SU-DHL-6 (cell line): ENCODE results near the gene GANAB.
"Not testable (repeated sequence)": the region's sequence is repeated elsewhere in the genome, so short reads cannot be mapped to it uniquely, and the experiment has no call there.

Experiments
- H2AFZ ChIP-seq: fragments of 200-600 bp; sonication (generic); 2 replicates; pipeline ENCODE4 v1.6.1; 2014; ENCODE audit warnings: low read depth, mild to moderate bottlenecking, moderate library complexity, mixed read lengths, antibody characterized with exemption, low read length; ENCODE audit not compliant: severe bottlenecking
- H3F3A ChIP-seq: fragments of 200-600 bp; shearing (Covaris generic); 2 replicates; pipeline ENCODE4 v1.6.0; 2016; ENCODE audit warnings: antibody characterized with exemption, mild to moderate bottlenecking; ENCODE audit not compliant: insufficient read depth
- H3K27ac ChIP-seq: fragments of 200-600 bp; sonication (generic); 2 replicates; pipeline ENCODE4 v1.5.1; 2016; ENCODE audit warnings: low read depth, mild to moderate bottlenecking, low read length, moderate library complexity, mixed read lengths
- H3K27me3 ChIP-seq: fragments of 200-600 bp; sonication (generic), shearing (Covaris generic); 2 replicates; pipeline ENCODE4 v1.6.0; 2014; ENCODE audit warnings: mild to moderate bottlenecking, low read length
- H3K36me3 ChIP-seq: fragments of 200-600 bp; sonication (generic); 2 replicates; pipeline ENCODE4 v1.6.1; 2014; ENCODE audit warnings: mild to moderate bottlenecking, low read length, mixed read lengths
- H3K4me2 ChIP-seq: fragments of 300-600, 200-600 bp; shearing (Covaris generic), sonication (generic); 2 replicates; pipeline ENCODE4 v1.6.0; 2014; ENCODE audit warnings: low read length, low read depth, mild to moderate bottlenecking; ENCODE audit not compliant: poor library complexity, severe bottlenecking
- H3K4me3 ChIP-seq: fragments of 200-600 bp; sonication (generic); 2 replicates; pipeline ENCODE4 v1.5.1; 2014; ENCODE audit warnings: antibody characterized with exemption, low read length, mild to moderate bottlenecking, mixed read lengths; ENCODE audit not compliant: insufficient read depth, poor library complexity, severe bottlenecking
- H3K79me2 ChIP-seq: fragments of 200-600 bp; sonication (generic); 2 replicates; pipeline ENCODE4 v1.6.1; 2014; ENCODE audit warnings: mild to moderate bottlenecking, low read length, moderate library complexity; ENCODE audit not compliant: insufficient read depth
- H3K9ac ChIP-seq: fragments of 200-600 bp; sonication (generic); 2 replicates; pipeline ENCODE4 v1.7.0; 2014; ENCODE audit warnings: mild to moderate bottlenecking, low read length
- H3K9me2 ChIP-seq: fragments of 200-600 bp; sonication (generic); replicated peaks from 2 replicates; pipeline ENCODE4 v1.6.1; 2014; ENCODE audit warnings: low read length; ENCODE audit not compliant: insufficient read depth
- H3K9me3 ChIP-seq: fragments of 200-600 bp; sonication (generic); 2 replicates; pipeline ENCODE4 v1.6.1; 2014; ENCODE audit warnings: low read length, mixed read lengths; ENCODE audit not compliant: insufficient read depth
- H4K20me1 ChIP-seq: fragments of 200-600 bp; sonication (generic); 2 replicates; pipeline ENCODE4 v1.6.1; 2014; ENCODE audit warnings: low read depth, mild to moderate bottlenecking, antibody characterized with exemption, low read length, moderate library complexity, mixed read lengths
- CTCF ChIP-seq: fragments of 200-600 bp; sonication (generic); IDR thresholded peaks from one replicate; pipeline ENCODE4 v1.5.1; 2017; ENCODE audit warnings: antibody characterized with exemption, mild to moderate bottlenecking, low read length, moderate library complexity; ENCODE audit not compliant: insufficient read depth, poor library complexity, severe bottlenecking
- EZH2phosphoT487 ChIP-seq: fragments of 200-600 bp; sonication (generic), shearing (Covaris generic); conservative IDR thresholded peaks from 2 replicates; pipeline ENCODE4 v1.6.1; 2018; ENCODE audit warnings: mild to moderate bottlenecking, antibody characterized with exemption, low read length, moderate library complexity, mixed read lengths

Gene GANAB

GRCh38 chr11:62622476-62623089 is 23.8 kb downstream of the GANAB start:
- Histone ChIP-seq H3K9me2 (no peaks in the 10 kb centered on the region), H3F3A (peaks cover 29% of the 10 kb centered on the region), H3K79me2 (peaks cover 18% of the 10 kb centered on the region), H4K20me1 (no peaks in the 10 kb centered on the region), H3K36me3 (no peaks in the 10 kb centered on the region), H3K27ac (peak overlapping the region; percentile 89), H2AFZ (peak overlapping the region; percentile 15), H3K27me3 (no peaks in the 10 kb centered on the region), H3K9me3 (no peaks in the 10 kb centered on the region), H3K4me3 (no peak overlapping the region), H3K9ac (peak overlapping the region; percentile 96), H3K4me2 (peak overlapping the region; percentile 97)
- TF ChIP-seq CTCF (no peak), EZH2phosphoT487 (no peak)

- no peaks in the 10 kb centered on the region for H3K36me3 ChIP-seq
- H4K20me1 ChIP-seq, result no peaks in the 10 kb centered on the region
- peaks cover 18% of the 10 kb centered on the region for H3K79me2 ChIP-seq
- H3K27ac ChIP-seq, result peak within 1 kb of the TSS; percentile 89
- peaks cover 29% of the 10 kb centered on the region for H3F3A ChIP-seq
- H2AFZ ChIP-seq, result peak within 1 kb of the TSS; percentile 62
- H3K4me2 ChIP-seq, result peak within 1 kb of the TSS; percentile 97
- no peaks in the 10 kb centered on the region for H3K9me2 ChIP-seq
- no peaks in the 10 kb centered on the region for H3K27me3 ChIP-seq
- peak within 1 kb of the TSS; percentile 97 for H3K4me3 ChIP-seq
- peak within 1 kb of the TSS; percentile 96 for H3K9ac ChIP-seq
- no peaks in the 10 kb centered on the region for H3K9me3 ChIP-seq
- TF ChIP-seq CTCF (no peak), EZH2phosphoT487 (no peak)
Observed at GRCh38 chr11:62621567-62622470, 24.6 kb downstream of the GANAB start, which contains the start of gene B3GAT3. TSS of gene B3GAT3 (minus strand) at chr11:62621986. CDS start at chr11:62621947, 39 bp downstream.

- Histone ChIP-seq H3K27ac (peak overlapping the region; percentile 89), H3K9me2 (no peaks in the 10 kb centered on the region), H4K20me1 (no peaks in the 10 kb centered on the region), H3K27me3 (no peaks in the 10 kb centered on the region), H3K9me3 (no peaks in the 10 kb centered on the region), H3F3A (peaks cover 29% of the 10 kb centered on the region), H3K4me2 (peak overlapping the region; percentile 97), H2AFZ (peak overlapping the region; percentile 62), H3K9ac (peak overlapping the region; percentile 96), H3K79me2 (peaks cover 18% of the 10 kb centered on the region), H3K36me3 (no peaks in the 10 kb centered on the region), H3K4me3 (peak overlapping the region; percentile 97)
- no peak for TF ChIP-seq CTCF
- TF ChIP-seq EZH2phosphoT487, result no peak
Observed at GRCh38 chr11:62621027-62621566, 25.3 kb downstream of the GANAB start.

- H3K79me2 ChIP-seq, result peaks cover 18% of the 10 kb centered on the region
- not testable (repeated sequence) for H3K4me2 ChIP-seq, H3K27ac ChIP-seq, H2AFZ ChIP-seq, H3K27me3 ChIP-seq, H4K20me1 ChIP-seq, H3K36me3 ChIP-seq, H3K9me3 ChIP-seq, H3K9ac ChIP-seq, H3K4me3 ChIP-seq, H3K9me2 ChIP-seq
- peaks cover 18% of the 10 kb centered on the region for H3F3A ChIP-seq
Observed at GRCh38 chr11:62616957-62617356, 29.5 kb downstream of the GANAB start.
